ENCODE measurements around the gene TLE5.

Gene TLE5

GRCh38 chr19:3028305-3029064 is 33.8 kb downstream of the TLE5 start:
- H3F3A ChIP-seq (ENCODE audit: insufficient read depth), result no peaks in the 10 kb centered on the region
- no peak overlapping the region for H3K27ac ChIP-seq (ENCODE audit: low read depth, low read length)
- H3K4me3 ChIP-seq (ENCODE audit: insufficient read depth, low read length, poor library complexity, severe bottlenecking), result no peak overlapping the region
- H3K9me2 ChIP-seq (replicated peaks; ENCODE audit: insufficient read depth, low read length), result no peaks in the 10 kb centered on the region
- no peak overlapping the region for H2AFZ ChIP-seq (ENCODE audit: low read depth, low read length, severe bottlenecking)
- H3K9ac ChIP-seq (ENCODE audit: low read length), result no peak overlapping the region
- no peaks in the 10 kb centered on the region for H3K9me3 ChIP-seq (ENCODE audit: insufficient read depth, low read length)
- no peaks in the 10 kb centered on the region for H3K79me2 ChIP-seq (ENCODE audit: insufficient read depth, low read length)
- H3K27me3 ChIP-seq (ENCODE audit: low read length), result no peaks in the 10 kb centered on the region
- TF ChIP-seq EZH2phosphoT487 (conservative IDR thresholded peaks at IDR 0.05; ENCODE audit: low read length) (no peak), CTCF (IDR thresholded peaks at IDR 0.05; ENCODE audit: insufficient read depth, low read length, poor library complexity, severe bottlenecking) (no peak)
- H3K36me3 ChIP-seq (ENCODE audit: low read length), result no peaks in the 10 kb centered on the region
- no peaks in the 10 kb centered on the region for H4K20me1 ChIP-seq (ENCODE audit: low read depth, low read length)
- peak overlapping the region; percentile 33 for H3K4me2 ChIP-seq (ENCODE audit: low read depth, low read length, poor library complexity, severe bottlenecking)

DNA sequence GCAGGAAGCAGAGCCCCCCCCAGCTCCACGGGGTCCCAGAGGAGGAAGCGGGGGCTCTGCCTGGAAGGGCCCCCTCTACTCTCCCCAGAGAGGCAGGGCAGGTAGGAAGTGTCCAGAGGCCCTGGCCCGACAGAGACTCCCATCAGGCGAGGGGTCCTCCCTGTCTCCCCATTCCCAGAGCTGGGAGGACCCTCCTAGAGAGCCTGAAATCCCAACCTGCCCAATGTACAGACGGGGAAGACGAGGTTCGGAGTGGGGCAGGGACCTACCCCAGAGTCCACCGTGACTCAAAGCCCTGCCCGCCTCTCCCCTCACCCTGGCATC is 34.4 kb downstream of the TLE5 start:
- Histone ChIP-seq H4K20me1 (ENCODE audit: low read depth, low read length) (no peaks in the 10 kb centered on the region), H3K27me3 (ENCODE audit: low read length) (no peaks in the 10 kb centered on the region), H3K9ac (ENCODE audit: low read length) (no peak overlapping the region), H3F3A (ENCODE audit: insufficient read depth) (no peaks in the 10 kb centered on the region), H2AFZ (ENCODE audit: low read depth, low read length, severe bottlenecking) (no peak overlapping the region), H3K9me3 (ENCODE audit: insufficient read depth, low read length) (no peaks in the 10 kb centered on the region), H3K27ac (ENCODE audit: low read depth, low read length) (no peak overlapping the region), H3K4me3 (ENCODE audit: insufficient read depth, low read length, poor library complexity, severe bottlenecking) (no peak overlapping the region), H3K79me2 (ENCODE audit: insufficient read depth, low read length) (no peaks in the 10 kb centered on the region), H3K9me2 (replicated peaks; ENCODE audit: insufficient read depth, low read length) (no peaks in the 10 kb centered on the region), H3K4me2 (ENCODE audit: low read depth, low read length, poor library complexity, severe bottlenecking) (no peak overlapping the region), H3K36me3 (ENCODE audit: low read length) (no peaks in the 10 kb centered on the region)
- TF ChIP-seq CTCF (IDR thresholded peaks at IDR 0.05; ENCODE audit: insufficient read depth, low read length, poor library complexity, severe bottlenecking) (no peak), EZH2phosphoT487 (conservative IDR thresholded peaks at IDR 0.05; ENCODE audit: low read length) (no peak)

GRCh38 chr19:3027292-3027691 is 35.0 kb downstream of the TLE5 start:
- Histone ChIP-seq H3F3A (ENCODE audit: insufficient read depth) (no peaks in the 10 kb centered on the region), H3K36me3 (ENCODE audit: low read length) (no peaks in the 10 kb centered on the region), H4K20me1 (ENCODE audit: low read depth, low read length) (no peaks in the 10 kb centered on the region), H3K4me3 (ENCODE audit: insufficient read depth, low read length, poor library complexity, severe bottlenecking) (no peak overlapping the region), H3K9me3 (ENCODE audit: insufficient read depth, low read length) (no peaks in the 10 kb centered on the region), H3K79me2 (ENCODE audit: insufficient read depth, low read length) (no peaks in the 10 kb centered on the region), H3K4me2 (ENCODE audit: low read depth, low read length, poor library complexity, severe bottlenecking) (no peak overlapping the region), H3K27me3 (ENCODE audit: low read length) (no peaks in the 10 kb centered on the region), H2AFZ (ENCODE audit: low read depth, low read length, severe bottlenecking) (no peak overlapping the region), H3K27ac (ENCODE audit: low read depth, low read length) (no peak overlapping the region), H3K9me2 (replicated peaks; ENCODE audit: insufficient read depth, low read length) (no peaks in the 10 kb centered on the region), H3K9ac (ENCODE audit: low read length) (no peak overlapping the region)
- TF ChIP-seq CTCF (IDR thresholded peaks at IDR 0.05; ENCODE audit: insufficient read depth, low read length, poor library complexity, severe bottlenecking), result no peak
- TF ChIP-seq EZH2phosphoT487 (conservative IDR thresholded peaks at IDR 0.05; ENCODE audit: low read length), result no peak

Data from SU-DHL-6 (cell line).